Natural killer cell (primary cell): ENCODE measurements around the gene KLC3. TPM values are rescaled to one million over a fixed set of nuclear protein-coding genes. Genes with fewer than 3 reads are reported as not detected.

Source experiments
- ATAC-seq, 3 donors: fragments of 150-1000 bp in 2 of 3; fragments of 200-7000 bp in 1 of 3; cut with Tn5 transposase; 1 replicate in 1 of 3; 2 replicates in 2 of 3; pipeline ENCODE4 v1.10.0; 2021; ENCODE audit warnings: mild to moderate bottlenecking in 2 of 3, moderate library complexity in 2 of 3
- DNase-seq, 2 donors: peaks; one replicate each; pipeline versions ENCODE4 v3.0.0 to v3.0.0-alpha.2; 2013 to 2021; ENCODE audit warnings: mixed read lengths in 1 of 2
- H3K27ac ChIP-seq: one replicate; pipeline ENCODE4 v1.5.1; 2013; ENCODE audit warnings: mild to moderate bottlenecking, low read length
- H3K27me3 ChIP-seq: one replicate; pipeline ENCODE4 v1.6.1; 2013; ENCODE audit warnings: low read length; ENCODE audit not compliant: control insufficient read depth, insufficient read depth
- H3K36me3 ChIP-seq: one replicate; pipeline ENCODE4 v1.6.1; 2013; ENCODE audit warnings: low read length; ENCODE audit not compliant: control insufficient read depth, insufficient read depth
- H3K4me1 ChIP-seq: one replicate; pipeline ENCODE4 v1.6.1; 2013; ENCODE audit warnings: low read length; ENCODE audit not compliant: control insufficient read depth, insufficient read depth
- H3K4me3 ChIP-seq: one replicate; pipeline ENCODE4 v1.5.1; 2013; ENCODE audit warnings: low read length
- H3K9me3 ChIP-seq: one replicate; pipeline ENCODE4 v1.6.1; 2013; ENCODE audit warnings: low read length; ENCODE audit not compliant: control insufficient read depth, insufficient read depth
- H3K27ac Mint-ChIP-seq, 2 donors: one replicate each; pipeline ENCODE4 v1.8.0; 2022; ENCODE audit warnings: mild to moderate bottlenecking in 2 of 2, mixed read lengths in 2 of 2, moderate library complexity in 1 of 2
- H3K27me3 Mint-ChIP-seq, 2 donors: one replicate each; pipeline ENCODE4 v1.8.0; 2022; ENCODE audit warnings: low read depth in 2 of 2, mixed read lengths in 2 of 2
- H3K36me3 Mint-ChIP-seq: one replicate; pipeline ENCODE4 v1.8.0; 2022; ENCODE audit warnings: mixed read lengths
- H3K4me1 Mint-ChIP-seq, 2 donors: one replicate each; pipeline ENCODE4 v1.8.0; 2022; ENCODE audit warnings: mixed read lengths in 2 of 2
- H3K4me3 Mint-ChIP-seq: one replicate; pipeline ENCODE4 v1.8.0; 2022; ENCODE audit warnings: mild to moderate bottlenecking, moderate library complexity, mixed read lengths
- H3K9me3 Mint-ChIP-seq, 2 donors: one replicate each; pipeline ENCODE4 v1.8.0; 2022; ENCODE audit warnings: mixed read lengths in 2 of 2
- CTCF ChIP-seq: fragments of 200-600 bp; IDR thresholded peaks from one replicate; pipeline ENCODE4 v1.8.0; 2022; ENCODE audit warnings: antibody characterized with exemption
- WGBS: methylation state at CpG from one replicate; pipeline ENCODE4 v1.1.7; 2013; ENCODE audit warnings: missing lambda C conversion rate; ENCODE audit not compliant: insufficient coverage; 5-methylcytosine and 5-hydroxymethylcytosine counted together
- intact Hi-C: fragments of 100-400 bp; cut with micrococcal nuclease; formaldehyde crosslinking; loops from one replicate; pipeline ENCODE4 v1.14.2; 2022
- total RNA-seq, 4 donors: library from RNA; stranded (reverse); fragments of 120-200 nt in 1 of 4; gene quantifications; one replicate each; pipeline versions ENCODE4 v1.2.3 to v1.2.4, GENCODE V29; 2013 to 2022

KLC3 gene
- total RNA-seq, 3 donors from 2014 or later (not counting 1 experiment from before 2014, with no cell fraction given): not detected

GRCh38 chr19:45382426-45382825 is 41.9 kb downstream of the KLC3 start:
- H3K9me3 ChIP-seq: no peaks in the 10 kb centered on the region
- H3K27ac ChIP-seq: no peak overlapping the region
- Mint-ChIP-seq H3K36me3 (no peaks in the 10 kb centered on the region), H3K4me1 (peaks cover 0 to 4% of the 10 kb centered on the region in 2 donors), H3K27ac (no peak overlapping the region), H3K4me3 (no peak overlapping the region), H3K9me3 (no peaks in the 10 kb centered on the region), H3K27me3 (peaks cover 10 to 22% of the 10 kb centered on the region in 2 donors)
- H3K36me3 ChIP-seq: no peaks in the 10 kb centered on the region
- H3K4me1 ChIP-seq: no peaks in the 10 kb centered on the region
- peaks cover 15% of the 10 kb centered on the region for H3K27me3 ChIP-seq
- intact Hi-C loops: no loop called here
- DNase-seq (no peak), ATAC-seq (no peak)
- no peak overlapping the region for H3K4me3 ChIP-seq
- WGBS: 80% methylated on average over 29 of the region's 29 CpGs
- no peak for TF ChIP-seq CTCF

DNA sequence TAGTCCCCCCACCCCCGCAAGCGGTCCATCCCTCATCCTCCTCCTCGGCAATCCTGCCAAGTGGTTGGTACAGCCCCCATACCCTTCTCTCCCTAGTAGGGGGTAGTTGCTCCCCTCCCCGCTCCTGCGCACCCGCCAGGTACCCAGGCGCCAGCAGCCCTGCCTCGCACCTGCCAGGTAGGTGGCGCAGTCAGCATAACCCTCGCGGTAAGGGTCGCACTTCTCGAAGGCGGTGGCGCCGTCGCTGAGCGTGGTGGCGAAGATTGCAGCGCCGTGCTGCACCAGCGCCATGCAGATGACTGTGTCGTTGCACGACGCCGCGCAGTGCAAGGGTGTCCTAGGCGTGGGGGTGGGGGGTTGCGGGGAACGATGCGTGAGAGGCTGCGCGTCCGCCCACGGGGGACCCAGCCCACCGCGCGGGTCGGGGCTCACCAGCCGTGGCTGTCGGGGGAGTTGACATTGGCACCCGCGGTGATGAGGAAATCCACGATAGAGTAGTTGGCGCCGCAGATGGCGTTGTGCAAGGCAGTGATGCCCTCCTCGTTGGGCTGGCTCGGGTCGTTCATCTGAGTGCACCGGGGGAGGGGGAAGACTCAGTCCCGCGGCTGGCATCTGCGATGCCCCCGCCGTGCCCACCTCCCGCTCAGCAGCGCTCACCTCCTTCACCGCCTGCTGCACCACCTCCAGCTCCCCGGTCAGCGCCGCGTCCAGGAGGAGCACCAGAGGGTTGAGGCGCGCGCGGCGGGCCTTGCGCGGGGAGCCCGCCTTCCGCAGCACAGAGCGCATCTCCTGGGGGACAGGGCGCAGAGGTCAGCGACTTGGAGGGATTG is 45.1 kb downstream of the KLC3 start:
- H3K36me3 ChIP-seq: no peaks in the 10 kb centered on the region
- H3K4me1 ChIP-seq: no peaks in the 10 kb centered on the region
- TF ChIP-seq CTCF: no peak
- Mint-ChIP-seq H3K4me1 (peaks cover 0 to 4% of the 10 kb centered on the region in 2 donors), H3K27ac (no peak overlapping the region), H3K36me3 (no peaks in the 10 kb centered on the region), H3K27me3 (peaks cover 10 to 24% of the 10 kb centered on the region in 2 donors), H3K9me3 (no peaks in the 10 kb centered on the region), H3K4me3 (no peak overlapping the region)
- no peak overlapping the region for H3K4me3 ChIP-seq
- WGBS: 14% methylated on average over 75 of the region's 75 CpGs
- ATAC-seq (no peak), DNase-seq (peak in 1 of 2 donors; percentile 21)
- intact Hi-C loops: no loop called here
- no peak overlapping the region for H3K27ac ChIP-seq
- peaks cover 15% of the 10 kb centered on the region for H3K27me3 ChIP-seq
- no peaks in the 10 kb centered on the region for H3K9me3 ChIP-seq

- Mint-ChIP-seq H3K4me1 (peaks cover 0 to 5% of the 10 kb centered on the region in 2 donors), H3K27ac (no peak overlapping the region), H3K36me3 (no peaks in the 10 kb centered on the region), H3K27me3 (peaks cover 4 to 19% of the 10 kb centered on the region in 2 donors), H3K4me3 (no peak overlapping the region), H3K9me3 (no peaks in the 10 kb centered on the region)
- Histone ChIP-seq H3K36me3 (no peaks in the 10 kb centered on the region), H3K27ac (no peak overlapping the region), H3K9me3 (no peaks in the 10 kb centered on the region), H3K27me3 (peaks cover 3% of the 10 kb centered on the region), H3K4me1 (no peaks in the 10 kb centered on the region), H3K4me3 (no peak overlapping the region)
- WGBS: 98% methylated on average over 3 of the region's 3 CpGs
- DNase-seq (no peak), ATAC-seq (no peak)
- intact Hi-C loops: no loop called here
- TF ChIP-seq CTCF: no peak
Observed at GRCh38 chr19:45391346-45391745, 50.8 kb downstream of the KLC3 start.
